Activated naive CD8-positive, alpha-beta T cell treated with anti-CD3 and anti-CD28 coated beads, Interleukin-2, amount 10 ng/mL, durations not matched to agents 7 days and 5 days (primary cell): ENCODE results near the gene TDRD10. TPM values are rescaled to one million over a fixed set of nuclear protein-coding genes. Genes with fewer than 3 reads are reported as not detected.
A peak's percentile ranks its signal among the peaks of the same experiment; 100 is the strongest.
"Not testable (repeated sequence)": the region's sequence is repeated elsewhere in the genome, so short reads cannot be mapped to it uniquely, and the experiment has no call there.

Experiments used
- ATAC-seq: fragments of 150-1000 bp; cut with Tn5 transposase; one replicate; pipeline ENCODE4 v1.10.0; 2021; ENCODE audit warnings: low read depth, moderate library complexity
- POLR2A ChIA-PET: fragments of 350-600 bp; sonication (Branson Sonifier 250); formaldehyde crosslinking; loops from one replicate; lab custom pipeline; 2021; ENCODE audit warnings: antibody characterized with exemption; lab: Charles Lee
- DNase-seq: peaks from one replicate; pipeline ENCODE4 v3.0.0; 2021
- H3K27ac Mint-ChIP-seq: one replicate; pipeline ENCODE4 v1.8.0; 2022; ENCODE audit warnings: mild to moderate bottlenecking, mixed read lengths
- H3K27me3 Mint-ChIP-seq: one replicate; pipeline ENCODE4 v1.8.0; 2022; ENCODE audit warnings: mild to moderate bottlenecking, moderate library complexity, mixed read lengths
- H3K36me3 Mint-ChIP-seq: one replicate; pipeline ENCODE4 v1.8.0; 2021; ENCODE audit warnings: mild to moderate bottlenecking, mixed read lengths
- H3K4me1 Mint-ChIP-seq: one replicate; pipeline ENCODE4 v1.8.0; 2021; ENCODE audit warnings: mixed read lengths
- H3K4me3 Mint-ChIP-seq: one replicate; pipeline ENCODE4 v1.8.0; 2022; ENCODE audit warnings: mild to moderate bottlenecking, moderate library complexity, mixed read lengths
- H3K9me3 Mint-ChIP-seq: one replicate; pipeline ENCODE4 v1.8.0; 2021; ENCODE audit warnings: mixed read lengths
- total RNA-seq, 2 experiments: library from RNA; stranded (reverse); gene quantifications; one replicate each; pipeline ENCODE4 v1.2.3, GENCODE V29; 2021

The TDRD10 gene
- total RNA-seq, 2 experiments from 2014 or later = not detected

GRCh38 chr1:154485910-154486496 lies 16.0 kb upstream of the TDRD10 start:
- POLR2A ChIA-PET = no interaction called here
- H3K36me3 Mint-ChIP-seq = no peaks in the 10 kb centered on the region
- H3K27ac Mint-ChIP-seq = no peak overlapping the region
- no peak for ATAC-seq
- no peaks in the 10 kb centered on the region for H3K9me3 Mint-ChIP-seq
- peaks cover 18% of the 10 kb centered on the region for H3K27me3 Mint-ChIP-seq
- no peak for DNase-seq
- peaks cover 1% of the 10 kb centered on the region for H3K4me1 Mint-ChIP-seq
- no peak overlapping the region for H3K4me3 Mint-ChIP-seq

DNA sequence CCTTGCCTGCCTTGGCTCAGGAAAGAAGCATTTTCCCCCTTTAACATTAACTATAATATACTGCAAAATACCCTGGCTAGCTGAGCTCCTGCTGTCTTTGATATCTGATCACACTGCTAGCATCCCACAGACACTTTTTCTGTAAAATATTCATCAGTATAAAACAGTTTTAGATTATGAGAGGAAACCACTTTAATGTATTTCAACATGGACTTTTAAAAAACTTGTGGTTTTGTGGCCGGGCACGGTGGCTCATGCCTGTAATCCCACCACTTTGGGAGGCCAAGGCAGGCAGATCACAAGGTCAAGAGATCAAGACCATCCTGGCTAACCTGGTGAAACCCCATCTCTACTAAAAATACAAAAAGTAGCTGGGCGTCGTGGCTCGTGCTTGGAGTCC lies 15.3 kb upstream of the TDRD10 start:
- DNase-seq = not testable (repeated sequence)

DNA sequence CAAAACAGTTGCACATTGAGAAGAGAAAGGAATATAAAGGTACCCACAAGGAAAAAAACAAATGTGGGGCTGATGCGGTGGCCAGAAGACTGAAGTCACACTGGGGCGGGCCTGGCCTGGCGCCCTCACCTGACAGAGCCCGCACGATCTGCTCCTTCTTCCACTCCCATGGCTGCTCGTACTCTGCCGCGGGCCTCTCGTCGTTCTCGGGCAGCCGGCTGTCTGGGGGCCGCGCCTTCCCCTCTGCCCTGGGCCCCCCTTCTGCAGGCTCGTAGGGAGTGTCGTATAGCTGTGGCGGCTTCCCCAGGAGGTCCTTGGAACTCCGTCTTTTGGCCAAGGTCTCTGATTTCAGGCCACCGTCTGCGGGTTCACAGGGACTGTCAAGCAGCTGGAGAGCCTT lies 13.1 kb upstream of the TDRD10 start:
- no peak for DNase-seq
- no peaks in the 10 kb centered on the region for H3K9me3 Mint-ChIP-seq
- no peak for ATAC-seq
- peaks cover 12% of the 10 kb centered on the region for H3K4me1 Mint-ChIP-seq
- POLR2A ChIA-PET = no interaction called here
- no peak overlapping the region for H3K4me3 Mint-ChIP-seq
- H3K36me3 Mint-ChIP-seq = no peaks in the 10 kb centered on the region
- no peak overlapping the region for H3K27ac Mint-ChIP-seq
- H3K27me3 Mint-ChIP-seq = peaks cover 24% of the 10 kb centered on the region

More for the DNA sequence above, 15.3 kb upstream of the TDRD10 start:
- POLR2A ChIA-PET, H3K36me3 Mint-ChIP-seq, ATAC-seq, H3K9me3 Mint-ChIP-seq, H3K27ac Mint-ChIP-seq, H3K4me3 Mint-ChIP-seq, H3K4me1 Mint-ChIP-seq: not testable (repeated sequence)
- peaks cover 24% of the 10 kb centered on the region for H3K27me3 Mint-ChIP-seq

- ATAC-seq (no peak), DNase-seq (no peak)
- H3K27ac Mint-ChIP-seq = no peak overlapping the region
- H3K36me3 Mint-ChIP-seq = no peaks in the 10 kb centered on the region
- no peak overlapping the region for H3K4me3 Mint-ChIP-seq
- POLR2A ChIA-PET = no interaction called here
- peaks cover 12% of the 10 kb centered on the region for H3K4me1 Mint-ChIP-seq
- H3K27me3 Mint-ChIP-seq = peaks cover 24% of the 10 kb centered on the region
- H3K9me3 Mint-ChIP-seq = no peaks in the 10 kb centered on the region
Measured at GRCh38 chr1:154489695-154490274, 12.2 kb upstream of the TDRD10 start.

DNA sequence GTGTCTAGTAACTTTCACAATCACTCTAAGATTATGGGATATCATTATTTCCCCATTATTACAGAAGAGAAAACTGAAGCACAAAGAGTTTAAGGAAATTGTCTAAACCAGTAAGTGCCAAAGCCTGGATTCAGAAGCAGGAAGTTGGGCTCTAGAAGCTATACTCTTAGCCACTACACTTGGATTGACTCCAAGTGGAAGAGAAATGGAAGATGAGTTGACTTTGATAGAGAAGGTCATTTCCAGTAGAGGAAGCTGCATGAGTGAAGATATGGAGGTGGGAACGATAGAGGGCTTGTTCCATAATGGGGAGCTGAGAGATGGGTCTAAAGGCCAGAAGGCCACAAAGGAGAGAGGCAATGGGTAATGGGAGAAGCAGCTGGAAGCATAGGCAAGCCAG lies 11.7 kb upstream of the TDRD10 start:
- DNase-seq (no peak), ATAC-seq (no peak)
- peaks cover 12% of the 10 kb centered on the region for H3K4me1 Mint-ChIP-seq
- H3K27ac Mint-ChIP-seq = no peak overlapping the region
- H3K4me3 Mint-ChIP-seq = no peak overlapping the region
- POLR2A ChIA-PET = no interaction called here
- H3K36me3 Mint-ChIP-seq = no peaks in the 10 kb centered on the region
- H3K27me3 Mint-ChIP-seq = peaks cover 24% of the 10 kb centered on the region
- no peaks in the 10 kb centered on the region for H3K9me3 Mint-ChIP-seq

GRCh38 chr1:154492115-154492514 lies 9.9 kb upstream of the TDRD10 start:
- POLR2A ChIA-PET = no interaction called here
- no peaks in the 10 kb centered on the region for H3K36me3 Mint-ChIP-seq
- no peak overlapping the region for H3K4me3 Mint-ChIP-seq
- ATAC-seq = no peak
- H3K9me3 Mint-ChIP-seq = no peaks in the 10 kb centered on the region
- peaks cover 20% of the 10 kb centered on the region for H3K27me3 Mint-ChIP-seq
- H3K27ac Mint-ChIP-seq = no peak overlapping the region
- H3K4me1 Mint-ChIP-seq = peaks cover 19% of the 10 kb centered on the region
- no peak for DNase-seq

DNA sequence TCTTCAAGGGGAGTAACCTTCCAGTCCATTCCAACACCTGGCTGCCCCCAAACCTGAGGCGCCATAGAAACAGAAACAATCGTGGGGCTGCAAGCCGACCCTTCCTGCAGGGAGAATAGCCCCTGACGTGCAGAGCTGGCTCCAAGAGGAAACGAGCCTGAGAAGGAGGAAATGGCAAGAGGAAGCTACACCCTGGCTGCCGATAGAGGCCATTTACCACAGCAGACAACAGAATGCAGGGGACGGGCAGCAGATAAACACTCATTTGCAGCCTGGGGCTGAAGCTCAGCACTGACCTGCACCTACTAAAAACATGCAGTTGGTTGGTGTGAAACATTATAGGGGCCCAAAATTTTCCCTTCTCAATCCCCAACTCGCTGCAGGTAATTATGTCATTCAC lies 8.7 kb upstream of the TDRD10 start:
- Mint-ChIP-seq H3K27me3 (peaks cover 20% of the 10 kb centered on the region), H3K9me3 (no peaks in the 10 kb centered on the region), H3K36me3 (no peaks in the 10 kb centered on the region), H3K4me3 (peak overlapping the region; percentile 58), H3K4me1 (peaks cover 20% of the 10 kb centered on the region), H3K27ac (no peak overlapping the region)
- POLR2A ChIA-PET = no interaction called here
- ATAC-seq = peak; percentile 76
- DNase-seq = peak; percentile 32

GRCh38 chr1:154495496-154496273 lies 6.3 kb upstream of the TDRD10 start:
- Mint-ChIP-seq H3K4me1 (peaks cover 22% of the 10 kb centered on the region), H3K4me3 (no peak overlapping the region)

GRCh38 chr1:154496383-154496782 lies 5.6 kb upstream of the TDRD10 start:
- DNase-seq = no peak
- Mint-ChIP-seq H3K4me3 (no peak overlapping the region), H3K4me1 (peaks cover 22% of the 10 kb centered on the region), H3K36me3 (no peaks in the 10 kb centered on the region), H3K27ac (no peak overlapping the region), H3K9me3 (peaks cover 1% of the 10 kb centered on the region), H3K27me3 (peaks cover 40% of the 10 kb centered on the region)
- ATAC-seq = no peak
- POLR2A ChIA-PET = no interaction called here

More at GRCh38 chr1:154495496-154496273, 6.3 kb upstream of the TDRD10 start:
- POLR2A ChIA-PET = no interaction called here
- ATAC-seq = no peak
- H3K27ac Mint-ChIP-seq = no peak overlapping the region
- H3K36me3 Mint-ChIP-seq = no peaks in the 10 kb centered on the region
- peaks cover 37% of the 10 kb centered on the region for H3K27me3 Mint-ChIP-seq
- DNase-seq = no peak
- H3K9me3 Mint-ChIP-seq = peaks cover 1% of the 10 kb centered on the region

- Mint-ChIP-seq H3K27me3 (peaks cover 37% of the 10 kb centered on the region), H3K4me1 (peaks cover 21% of the 10 kb centered on the region), H3K4me3 (peak overlapping the region; percentile 26), H3K36me3 (no peaks in the 10 kb centered on the region), H3K27ac (no peak overlapping the region), H3K9me3 (peaks cover 1% of the 10 kb centered on the region)
- POLR2A ChIA-PET = no interaction called here
- DNase-seq (no peak), ATAC-seq (no peak)
Measured at GRCh38 chr1:154497026-154497806, 4.8 kb upstream of the TDRD10 start.

DNA sequence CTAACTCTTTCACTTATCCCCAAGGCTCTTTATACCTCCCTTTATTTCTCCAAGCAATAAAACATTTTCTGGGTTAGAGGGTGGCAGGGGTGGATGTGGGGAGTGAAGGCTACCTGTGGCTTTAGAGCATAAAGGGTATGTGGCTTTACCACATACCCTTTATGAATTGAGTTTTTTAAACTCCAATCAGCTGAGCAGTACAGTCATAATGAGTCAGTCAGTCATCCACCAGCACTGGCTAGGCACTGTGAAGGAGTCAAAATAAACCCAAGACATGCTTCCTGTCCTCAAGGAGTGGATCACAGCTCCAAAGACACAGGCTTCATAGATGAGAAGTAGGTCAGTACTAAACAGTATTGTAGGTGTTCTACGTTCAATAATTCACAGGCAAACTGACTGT lies 2.6 kb upstream of the TDRD10 start:
- POLR2A ChIA-PET = no interaction called here
- H3K27ac Mint-ChIP-seq = no peak overlapping the region
- ATAC-seq = no peak
- no peak for DNase-seq
- H3K27me3 Mint-ChIP-seq = peaks cover 54% of the 10 kb centered on the region
- peaks cover 1% of the 10 kb centered on the region for H3K36me3 Mint-ChIP-seq
- H3K4me3 Mint-ChIP-seq = no peak overlapping the region
- peaks cover 1% of the 10 kb centered on the region for H3K9me3 Mint-ChIP-seq
- H3K4me1 Mint-ChIP-seq = peaks cover 11% of the 10 kb centered on the region

DNA sequence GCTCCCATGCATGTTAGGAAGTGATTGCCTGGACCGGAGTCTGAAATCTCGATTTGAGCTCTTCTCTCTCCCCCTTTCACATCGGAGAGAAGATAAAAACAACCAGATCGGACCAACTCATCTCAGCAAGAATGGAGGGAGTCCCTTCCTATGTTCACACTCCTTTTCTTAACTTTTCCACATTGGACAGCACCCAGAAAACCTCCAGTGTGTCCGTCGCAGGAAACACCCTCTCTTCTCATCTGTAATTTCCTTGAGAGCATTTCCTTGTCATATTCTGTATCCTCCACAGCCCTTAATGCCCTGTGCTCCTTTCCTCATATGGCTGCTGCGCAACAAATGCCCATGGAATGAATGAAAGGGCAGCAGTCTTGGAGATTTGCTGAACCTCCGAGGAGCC lies 1.5 kb upstream of the TDRD10 start:
- POLR2A ChIA-PET = no interaction called here
- DNase-seq (no peak), ATAC-seq (no peak)
- Mint-ChIP-seq H3K36me3 (peaks cover 1% of the 10 kb centered on the region), H3K4me1 (peaks cover 9% of the 10 kb centered on the region), H3K27ac (no peak overlapping the region), H3K4me3 (no peak overlapping the region), H3K27me3 (peaks cover 59% of the 10 kb centered on the region), H3K9me3 (peaks cover 1% of the 10 kb centered on the region)

DNA sequence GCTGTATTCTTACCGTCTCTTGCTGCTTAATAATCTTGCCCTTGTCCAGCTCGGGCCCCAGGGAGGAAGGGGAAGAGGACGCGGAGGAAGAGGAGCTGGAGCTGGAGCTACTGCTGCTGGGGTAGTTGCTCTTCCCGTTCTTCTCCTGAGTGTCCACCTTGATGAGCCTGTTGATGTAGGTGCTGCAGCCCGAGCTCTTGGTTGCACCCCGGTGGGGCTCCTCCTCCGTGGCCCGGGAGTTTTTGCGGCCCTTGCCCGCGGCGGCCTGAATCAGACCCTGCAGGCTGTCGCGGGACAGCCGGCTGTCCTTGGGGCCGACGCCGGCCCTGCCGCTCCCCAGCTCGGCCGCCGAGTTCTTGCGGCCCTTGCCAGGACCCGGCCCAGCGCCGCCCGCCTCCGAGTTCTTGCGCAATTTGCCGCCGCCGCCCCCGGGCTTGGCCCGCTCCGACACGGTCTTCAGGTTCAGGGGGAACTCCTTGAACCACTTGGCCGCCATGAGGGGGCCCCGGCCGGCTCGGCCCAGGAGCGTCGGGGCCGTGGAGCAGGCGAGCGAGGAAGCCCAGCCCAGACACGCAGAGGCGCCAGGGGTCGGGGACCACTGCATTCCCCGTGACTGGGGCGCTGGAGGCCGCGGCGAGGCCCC lies 475 bp upstream of the TDRD10 start:
- H3K36me3 Mint-ChIP-seq = peaks cover 1% of the 10 kb centered on the region
- no peak overlapping the region for H3K27ac Mint-ChIP-seq
- DNase-seq = peak; percentile 34
- POLR2A ChIA-PET = no interaction called here
- H3K9me3 Mint-ChIP-seq = peaks cover 1% of the 10 kb centered on the region
- peak overlapping the region; percentile 28 for H3K4me3 Mint-ChIP-seq
- peaks cover 6% of the 10 kb centered on the region for H3K4me1 Mint-ChIP-seq
- ATAC-seq = no peak
- H3K27me3 Mint-ChIP-seq = peaks cover 66% of the 10 kb centered on the region
